GM12874 (cell line): ENCODE measurements around the gene CCNI.
A peak's percentile ranks its signal among the peaks of the same experiment; 100 is the strongest.

Source experiments
- TF ChIP-seq, protein P1 (sequence below): IDR thresholded peaks from 2 replicates; pipeline ENCODE4 v1.5.1; 2011; ENCODE audit warnings: low read depth, mild to moderate bottlenecking, control low read depth, low read length, moderate library complexity; ENCODE audit not compliant: insufficient read depth

Gene CCNI

DNA sequence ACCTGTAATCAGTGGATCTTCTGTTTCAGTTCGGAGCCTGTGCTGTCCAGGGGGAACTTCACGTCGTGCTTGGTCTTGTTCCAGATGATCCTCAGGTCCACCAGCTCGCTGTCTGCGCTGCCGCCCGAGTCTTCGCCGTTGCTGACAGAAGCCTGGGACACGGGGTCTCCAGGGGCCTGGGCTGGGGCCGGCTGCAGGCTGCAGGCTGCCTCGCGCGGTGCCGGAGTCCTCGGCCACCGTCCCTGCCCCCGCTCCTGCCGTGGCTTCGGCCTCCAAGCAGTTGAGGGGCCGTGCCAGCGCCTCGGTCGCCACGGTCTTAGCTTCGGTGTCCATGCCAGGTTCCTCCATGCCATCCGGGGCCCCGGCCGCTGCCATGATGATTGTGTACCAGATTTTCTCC, 37.3 kb upstream of the CCNI start:
- TF ChIP-seq, protein P1, sequence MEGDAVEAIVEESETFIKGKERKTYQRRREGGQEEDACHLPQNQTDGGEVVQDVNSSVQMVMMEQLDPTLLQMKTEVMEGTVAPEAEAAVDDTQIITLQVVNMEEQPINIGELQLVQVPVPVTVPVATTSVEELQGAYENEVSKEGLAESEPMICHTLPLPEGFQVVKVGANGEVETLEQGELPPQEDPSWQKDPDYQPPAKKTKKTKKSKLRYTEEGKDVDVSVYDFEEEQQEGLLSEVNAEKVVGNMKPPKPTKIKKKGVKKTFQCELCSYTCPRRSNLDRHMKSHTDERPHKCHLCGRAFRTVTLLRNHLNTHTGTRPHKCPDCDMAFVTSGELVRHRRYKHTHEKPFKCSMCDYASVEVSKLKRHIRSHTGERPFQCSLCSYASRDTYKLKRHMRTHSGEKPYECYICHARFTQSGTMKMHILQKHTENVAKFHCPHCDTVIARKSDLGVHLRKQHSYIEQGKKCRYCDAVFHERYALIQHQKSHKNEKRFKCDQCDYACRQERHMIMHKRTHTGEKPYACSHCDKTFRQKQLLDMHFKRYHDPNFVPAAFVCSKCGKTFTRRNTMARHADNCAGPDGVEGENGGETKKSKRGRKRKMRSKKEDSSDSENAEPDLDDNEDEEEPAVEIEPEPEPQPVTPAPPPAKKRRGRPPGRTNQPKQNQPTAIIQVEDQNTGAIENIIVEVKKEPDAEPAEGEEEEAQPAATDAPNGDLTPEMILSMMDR, result no peak

DNA sequence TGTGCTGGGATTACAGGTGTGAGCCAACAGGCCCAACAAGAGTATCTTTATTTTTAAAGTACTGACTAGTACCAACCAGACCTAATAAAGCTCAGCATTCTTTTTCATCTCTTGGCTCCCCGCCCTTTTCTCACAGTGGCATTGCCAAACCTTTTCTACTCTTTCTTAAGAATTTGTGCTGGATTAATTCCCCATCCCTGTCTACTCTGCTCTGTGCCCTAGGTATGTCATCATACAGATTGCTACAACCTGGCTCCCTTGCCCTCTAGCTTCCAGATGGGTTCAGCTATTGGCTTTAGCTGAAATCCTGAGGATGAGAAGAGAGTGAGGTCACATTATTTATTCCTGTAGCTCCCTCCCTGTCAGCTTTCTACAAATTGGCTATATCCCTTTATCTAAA, 34.9 kb upstream of the CCNI start:
- TF ChIP-seq, protein P1, result no peak

DNA sequence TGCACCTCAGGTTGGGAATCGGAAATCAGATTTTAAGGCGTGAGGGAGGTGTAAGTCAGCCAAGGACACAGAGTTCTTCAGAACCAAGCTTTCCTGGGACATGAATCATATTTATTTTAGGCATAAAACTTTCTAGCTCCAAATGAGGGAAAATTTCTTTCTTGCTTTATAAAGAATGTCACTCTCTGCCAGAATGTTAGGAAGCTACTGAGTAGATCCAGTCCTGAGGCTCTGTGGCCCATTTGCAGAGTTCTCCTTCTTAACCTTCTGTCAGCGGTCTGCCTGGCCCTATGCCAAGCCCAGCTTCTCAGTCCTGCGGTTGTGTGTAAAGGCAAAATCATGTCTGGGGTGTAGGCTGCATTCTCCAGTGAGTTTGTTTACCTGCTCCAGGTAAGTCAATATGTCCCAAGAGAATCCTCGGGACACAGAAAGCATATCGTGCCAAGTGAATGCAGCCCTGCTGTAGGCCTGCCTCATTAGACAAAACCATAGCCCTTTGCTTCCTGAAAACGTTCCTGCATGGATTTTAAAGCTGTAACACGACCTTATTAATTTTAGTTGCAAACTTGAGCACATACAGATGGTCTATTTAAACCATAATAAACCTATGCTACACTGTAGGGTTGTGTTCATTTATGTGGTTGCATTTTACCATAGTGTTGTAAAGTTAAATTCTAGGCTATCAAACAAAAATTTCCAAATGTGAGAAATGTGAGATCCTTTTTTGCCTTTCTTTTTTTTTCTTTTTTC, 29.2 kb upstream of the CCNI start:
- TF ChIP-seq, protein P1, result no peak

DNA sequence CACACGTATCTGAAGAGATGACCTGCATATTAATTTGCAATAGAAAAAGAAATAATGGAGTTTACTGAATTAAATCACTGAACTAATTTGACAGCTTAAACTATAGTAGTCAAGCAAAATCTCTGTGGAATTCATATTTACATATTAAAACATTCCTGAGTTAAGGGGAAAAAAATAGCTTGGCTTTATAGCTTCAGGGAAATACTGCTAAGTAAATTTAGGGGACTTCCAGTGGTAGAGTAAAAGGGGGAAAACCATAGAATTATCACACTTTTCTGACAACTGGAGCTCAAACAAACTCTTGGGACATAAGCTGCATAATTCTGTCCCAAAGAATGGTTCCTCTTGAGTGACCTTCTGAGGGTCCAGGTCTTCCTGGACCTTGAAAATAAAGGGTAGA, 28.6 kb upstream of the CCNI start:
- TF ChIP-seq, protein P1, result no peak

DNA sequence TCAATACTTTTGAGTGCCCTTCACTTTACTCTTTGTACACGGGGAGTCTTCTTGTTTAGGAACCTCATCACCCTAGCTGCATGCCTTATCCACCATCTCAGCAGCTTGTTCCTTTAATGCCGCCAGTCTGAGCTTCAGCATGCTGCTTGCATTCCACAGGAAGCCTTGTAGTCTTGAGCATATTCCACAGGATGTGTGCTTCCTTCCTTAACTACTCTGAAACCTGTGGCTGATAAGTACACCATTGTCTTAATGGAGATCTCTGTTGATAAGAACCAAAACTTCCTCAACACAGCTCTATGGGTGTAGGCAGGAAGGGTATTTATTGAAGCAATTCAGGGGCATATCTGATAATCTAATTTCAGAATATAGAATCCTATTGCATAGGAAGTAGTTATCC, 24.4 kb upstream of the CCNI start:
- TF ChIP-seq, protein P1, result no peak

DNA sequence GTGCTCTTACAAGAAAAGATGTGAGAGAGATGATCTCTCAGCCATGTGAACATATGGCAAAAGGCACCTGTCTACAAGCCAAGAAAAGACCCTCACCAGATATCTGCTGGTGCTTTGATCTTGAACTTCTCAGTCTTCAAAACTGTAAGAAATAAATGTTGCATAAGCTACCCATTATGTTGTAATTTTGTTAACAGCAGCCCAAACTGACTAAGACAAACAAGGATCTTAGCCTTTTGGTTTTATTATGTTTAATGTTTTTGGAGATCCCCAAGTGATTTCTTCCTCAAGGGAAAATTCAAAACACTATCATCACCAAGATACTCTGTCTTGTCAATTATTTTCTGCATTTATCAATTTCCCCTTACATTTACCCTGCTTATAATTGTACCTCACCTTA, 21.8 kb upstream of the CCNI start:
- TF ChIP-seq, protein P1, result no peak

DNA sequence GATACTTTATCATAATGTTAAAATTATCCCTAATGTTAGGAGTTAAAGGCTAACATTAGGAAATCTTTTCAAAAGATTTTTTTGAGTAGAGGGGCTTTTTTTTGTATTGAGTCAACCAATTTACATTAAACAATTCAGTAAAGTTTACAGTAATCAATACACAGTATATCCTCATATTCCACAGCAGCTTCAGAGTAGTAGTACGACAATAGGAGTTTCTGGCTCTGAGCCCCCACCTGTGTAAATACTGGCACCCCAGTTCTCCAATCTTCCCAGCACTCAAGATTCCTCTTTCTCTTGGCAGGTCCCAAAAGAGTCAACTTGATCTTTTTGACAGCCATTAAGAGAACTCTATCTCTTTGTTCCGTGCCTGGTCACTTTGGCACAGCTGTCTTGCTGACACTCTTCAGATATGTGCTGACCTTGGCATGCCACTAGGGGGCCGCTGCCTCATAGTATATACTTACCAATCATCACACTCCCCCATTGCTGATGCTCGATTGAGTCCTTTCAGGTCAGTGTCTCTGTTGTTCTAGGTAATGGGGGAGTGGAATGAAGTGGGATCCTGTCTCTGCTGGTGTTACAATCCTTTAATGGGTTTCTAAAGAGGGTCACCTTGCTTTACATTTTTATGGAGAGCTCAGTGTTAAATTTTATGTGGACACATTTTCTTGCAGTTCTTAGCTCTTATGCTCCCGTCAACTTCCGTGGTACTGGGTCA, 19.5 kb upstream of the CCNI start:
- TF ChIP-seq, protein P1, result peak; percentile 85
